Panc1 (cell line): Measurements from ENCODE around the gene CCDC154. TPM values are rescaled to one million over a fixed set of nuclear protein-coding genes. Genes with fewer than 3 reads are reported as not detected.

ENCODE experiments used
- ATAC-seq: fragments of 200-7000 bp; cut with Tn5 transposase; 2 replicates; pipeline ENCODE4 v1.9.1; 2020; ENCODE audit warnings: mild to moderate bottlenecking, moderate library complexity
- BruUV-seq: library from RNA; stranded (reverse); fragments of 400-500 nt; replicated peaks from 2 replicates; lab custom pipeline; 2021; lab: Mats Ljungman, UMichigan
- CTCF ChIA-PET: fragments of 300-600 bp; sonication (Branson Sonifier 250); formaldehyde crosslinking; loops from one replicate; lab custom pipeline; 2022; ENCODE audit warnings: antibody characterized with exemption; lab: Charles Lee
- POLR2A ChIA-PET: fragments of 300-600 bp; sonication (Branson Sonifier 250); formaldehyde crosslinking; loops from one replicate; lab custom pipeline; 2022; ENCODE audit warnings: antibody characterized with exemption; lab: Charles Lee
- DNase-seq: peaks from one replicate; pipeline ENCODE4 v3.0.0-alpha.2; 2010; ENCODE audit warnings: low read depth, low spot score
- H3K27ac ChIP-seq: 2 replicates; pipeline ENCODE4 v1.5.1; 2011; ENCODE audit warnings: mild to moderate bottlenecking, low read length, inconsistent platforms
- H3K27me3 ChIP-seq: fragments of 200-500 bp; sonication (Bioruptor generic); 2 replicates; pipeline ENCODE4 v1.6.0; 2014; ENCODE audit warnings: low read length, inconsistent platforms; ENCODE audit not compliant: control insufficient read depth, insufficient read depth
- H3K36me3 ChIP-seq: fragments of 200-500 bp; sonication (Bioruptor generic); 2 replicates; pipeline ENCODE4 v1.5.1; 2014; ENCODE audit warnings: inconsistent platforms, mild to moderate bottlenecking, low read length, moderate library complexity; ENCODE audit not compliant: control insufficient read depth, insufficient read depth
- H3K4me1 ChIP-seq: 2 replicates; pipeline ENCODE4 v1.5.1; 2011; ENCODE audit warnings: inconsistent platforms, mild to moderate bottlenecking, low read length, moderate library complexity; ENCODE audit not compliant: control insufficient read depth, insufficient read depth
- H3K4me3 ChIP-seq, 2 experiments: 2 replicates each; pipeline ENCODE4 v1.5.1; 2011 to 2012; ENCODE audit warnings: low read depth in 2 of 2, low read length in 2 of 2, mild to moderate bottlenecking in 2 of 2, inconsistent platforms in 1 of 2, moderate library complexity in 1 of 2
- H3K9me3 ChIP-seq: fragments of 200-500 bp; sonication (Bioruptor generic); 2 replicates; pipeline ENCODE4 v1.5.1; 2014; ENCODE audit warnings: low read depth, mild to moderate bottlenecking, inconsistent platforms, low read length, moderate library complexity; ENCODE audit not compliant: control insufficient read depth, insufficient read depth
- CTCF ChIP-seq: fragments of 450-650 bp; IDR thresholded peaks from 2 replicates; pipeline ENCODE4 v1.5.1; 2017; ENCODE audit warnings: mild to moderate bottlenecking
- POLR2AphosphoS5 ChIP-seq: IDR thresholded peaks from 2 replicates; pipeline ENCODE4 v1.6.1; 2012; ENCODE audit warnings: mild to moderate bottlenecking, low read depth, low read length, moderate library complexity
- REST ChIP-seq, 2 experiments: IDR thresholded peaks; 2 replicates each; pipeline ENCODE4 v1.6.1; 2011 to 2012; ENCODE audit warnings: low read depth in 2 of 2, control low read depth in 1 of 2, low read length in 1 of 2, mild to moderate bottlenecking in 1 of 2, moderate library complexity in 1 of 2; ENCODE audit not compliant: insufficient read depth in 1 of 2
- SIN3A ChIP-seq: IDR thresholded peaks from 2 replicates; pipeline ENCODE4 v1.6.1; 2012; ENCODE audit warnings: low read depth, mild to moderate bottlenecking, low read length, moderate library complexity, borderline replicate concordance; ENCODE audit not compliant: insufficient read depth
- TCF7L2 ChIP-seq: IDR thresholded peaks from 2 replicates; pipeline ENCODE4 v1.6.1; 2011; ENCODE audit warnings: mild to moderate bottlenecking, low read depth, low read length, inconsistent platforms
- in situ Hi-C: cut with HindIII; loops from 2 replicates; pipeline ENCODE4 v1.10.0; 2016; ENCODE audit warnings: low sequenced_read_pairs, low pct_unique_long_range_greater_than_20kb
- intact Hi-C: fragments of 100-400 bp; cut with micrococcal nuclease; formaldehyde crosslinking; loops from one replicate; pipeline ENCODE4 v1.10.0; 2022; ENCODE audit not compliant: unreplicated experiment
- total RNA-seq: library from RNA; stranded (reverse); gene quantifications from one replicate; pipeline ENCODE4 v1.2.1, GENCODE V29; 2021; ENCODE audit not compliant: unreplicated experiment

Gene CCDC154
- total RNA-seq, 1 experiment from 2014 or later, result 2.0 TPM

- Histone ChIP-seq H3K27me3 (no peaks in the 10 kb centered on the region), H3K9me3 (no peaks in the 10 kb centered on the region), H3K4me3 (no peak overlapping the region), H3K36me3 (no peaks in the 10 kb centered on the region; the same call in 1 of the 2 replicates), H3K27ac (no peak overlapping the region), H3K4me1 (no peaks in the 10 kb centered on the region)
- no peak for DNase-seq
- BruUV-seq, result no TSS peak
- ChIA-PET POLR2A (no interaction called here), CTCF (no interaction called here)
- intact Hi-C loops (no loop called here), in situ Hi-C loops (no loop called here)
- no peak for ATAC-seq
- TF ChIP-seq TCF7L2 (no peak), CTCF (no peak), POLR2AphosphoS5 (no peak), SIN3A (no peak), REST (IDR thresholded peaks at IDR 0.05; ENCODE audit: insufficient read depth in 1 of 2, low read depth in 2 of 2, low read length in 1 of 2) (no peak)
These were observed 8.2 kb upstream of the CCDC154 start for GRCh38 chr16:1452530-1452929.

GRCh38 chr16:1451702-1452392, 7.5 kb upstream of the CCDC154 start:
- ChIA-PET POLR2A (interaction anchor here (0.5 kb wide), 1 partner anchor 118 kb away, joined by 3 read pairs; no protein-coding TSS in a partner anchor), CTCF (no interaction called here)
- no peak for TF ChIP-seq REST (IDR thresholded peaks at IDR 0.05; ENCODE audit: insufficient read depth in 1 of 2, low read depth in 2 of 2, low read length in 1 of 2)
- no peak for TF ChIP-seq TCF7L2
- TF ChIP-seq POLR2AphosphoS5, result no peak
- TF ChIP-seq SIN3A, result no peak
- no peak for TF ChIP-seq CTCF
- intact Hi-C loops (no loop called here), in situ Hi-C loops (no loop called here)
- Histone ChIP-seq H3K27ac (no peak overlapping the region), H3K4me3 (no peak overlapping the region), H3K4me1 (no peaks in the 10 kb centered on the region), H3K27me3 (no peaks in the 10 kb centered on the region), H3K9me3 (no peaks in the 10 kb centered on the region), H3K36me3 (no peaks in the 10 kb centered on the region; the same call in 1 of the 2 replicates)
- BruUV-seq, result no TSS peak
- DNase-seq, result no peak
- ATAC-seq, result no peak
